Left ventricle myocardium superior (tissue), 1 donor: ENCODE results near the gene RTN4RL1. TPM values are rescaled to one million over a fixed set of nuclear protein-coding genes. Genes with fewer than 3 reads are reported as not detected.
A peak's percentile ranks its signal among the peaks of the same experiment; 100 is the strongest.

Experiments used
- ATAC-seq: fragments of 200-7000 bp; cut with Tn5 transposase; one replicate; pipeline ENCODE4 v1.9.1; 2020; ENCODE audit warnings: mild to moderate bottlenecking, moderate library complexity
- DNase-seq: peaks from one replicate; pipeline ENCODE4 v3.0.0-alpha.2; 2020
- intact Hi-C: fragments of 100-400 bp; cut with micrococcal nuclease; formaldehyde crosslinking; loops from one replicate; pipeline ENCODE4 v1.11.0; 2022
- microRNA-seq: library from miRNA; unstranded; fragments of <30 nt; microRNA quantifications from one replicate; pipeline ENCODE4 v1.2.0, GENCODE V29; 2020; ENCODE audit warnings: borderline number of aligned reads
- total RNA-seq: library from RNA; stranded (reverse); fragmentation: NEBNext Ultra II Directional; extraction: Animal tissue kit (Norgen Biotek cat#: 25700); gene quantifications from one replicate; pipeline ENCODE4 v1.2.1, GENCODE V29; 2021
- donor health status: DM: no; HTN: yes; CAD: no; lungs with severe emphysema.

The RTN4RL1 gene
- total RNA-seq, 1 donor from 2014 or later: 1.9 TPM

DNA sequence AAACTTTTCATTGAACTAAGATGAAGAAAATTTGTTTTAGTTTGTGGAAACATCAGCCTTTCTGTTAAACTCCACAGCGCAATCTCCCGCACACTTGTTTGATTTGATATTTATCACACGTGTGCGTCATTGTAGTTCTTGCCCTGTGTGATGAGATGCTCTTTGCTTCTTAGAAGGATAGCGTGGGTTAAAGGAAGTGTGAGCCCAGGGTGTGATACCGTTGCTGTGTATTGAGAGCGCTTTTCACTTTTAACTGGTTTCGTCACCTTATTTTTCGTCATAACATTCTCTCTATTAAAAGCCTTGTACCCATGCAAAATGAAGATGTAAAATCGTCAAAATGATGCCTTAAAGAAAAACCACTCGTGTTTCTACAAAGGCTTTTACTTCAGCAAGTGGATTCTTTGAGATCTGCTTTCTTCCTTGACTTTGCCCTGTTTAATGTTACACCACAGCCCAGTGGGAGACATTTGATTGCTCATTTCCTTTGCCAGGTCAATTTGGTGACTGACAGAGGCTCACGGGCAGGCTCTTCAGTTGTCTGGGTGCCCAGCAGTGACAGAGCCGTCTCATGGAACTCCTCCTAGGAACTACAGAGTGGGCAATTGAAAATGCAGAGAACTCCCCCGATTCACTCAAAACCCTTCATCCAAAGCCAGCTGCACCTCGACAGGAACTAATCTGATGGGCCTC, 134.2 kb downstream of the RTN4RL1 start:
- ATAC-seq: no peak
- DNase-seq: no peak
- intact Hi-C loops: no loop called here

DNA sequence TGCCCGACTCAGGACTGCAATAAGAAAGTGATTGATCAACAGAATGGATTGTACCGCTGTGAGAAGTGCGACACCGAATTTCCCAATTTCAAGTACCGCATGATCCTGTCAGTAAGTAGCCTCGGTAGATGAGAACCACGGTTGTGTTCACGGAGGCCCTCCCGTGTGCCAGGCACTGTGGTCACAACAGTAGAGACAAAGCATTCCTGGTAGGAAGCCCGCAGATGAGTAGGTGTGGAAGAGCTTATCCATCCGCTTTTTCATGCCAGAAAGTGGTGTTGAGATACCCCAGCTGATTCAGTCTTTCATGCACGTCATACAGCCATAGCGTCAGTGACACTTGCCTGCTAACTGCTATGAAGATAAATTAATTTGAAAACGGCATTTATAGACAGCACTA, 136.4 kb downstream of the RTN4RL1 start:
- ATAC-seq: peak; percentile 87

More for the DNA sequence above, 136.4 kb downstream of the RTN4RL1 start:
- intact Hi-C loops: no loop called here
- DNase-seq: no peak

Small RNAs within 50 kb of the gene (microRNA-seq; reads per million reads assigned to microRNA genes)
- 250 reads per million, percentile 57 among the genes with 10 or more reads in this experiment for gene MIR132
- gene MIR212: 21.6 reads per million, percentile 18 among the genes with 10 or more reads in this experiment

Other genes with a start within 250 kb of the RTN4RL1 start
- gene SMYD4, start 195.4 kb downstream of the RTN4RL1 start, total RNA-seq: 6.9 TPM
- gene RPA1, start 195.3 kb downstream of the RTN4RL1 start, total RNA-seq: 46.0 TPM
- 28.9 TPM for gene DPH1, start 4.8 kb upstream of the RTN4RL1 start, total RNA-seq
- gene OVCA2, start 16.7 kb upstream of the RTN4RL1 start, total RNA-seq: 14.4 TPM
- 19.0 TPM for gene HIC1, start 29.8 kb upstream of the RTN4RL1 start, total RNA-seq